Measurements from ENCODE around the gene SETD4.

SETD4 gene

GRCh38 chr21:36010801-36011200 is 49.5 kb downstream of the SETD4 start:
- no peak for DNase-seq (ENCODE audit: low read depth in 2 of 2, low spot score in 1 of 2)

- DNase-seq (ENCODE audit: low read depth in 2 of 2, low spot score in 1 of 2): no peak
These were observed 51.8 kb downstream of the SETD4 start for GRCh38 chr21:36008505-36008904.

- DNase-seq (ENCODE audit: low read depth in 2 of 2, low spot score in 1 of 2): no peak
These were observed 54.4 kb downstream of the SETD4 start for GRCh38 chr21:36005879-36006400.

DNA sequence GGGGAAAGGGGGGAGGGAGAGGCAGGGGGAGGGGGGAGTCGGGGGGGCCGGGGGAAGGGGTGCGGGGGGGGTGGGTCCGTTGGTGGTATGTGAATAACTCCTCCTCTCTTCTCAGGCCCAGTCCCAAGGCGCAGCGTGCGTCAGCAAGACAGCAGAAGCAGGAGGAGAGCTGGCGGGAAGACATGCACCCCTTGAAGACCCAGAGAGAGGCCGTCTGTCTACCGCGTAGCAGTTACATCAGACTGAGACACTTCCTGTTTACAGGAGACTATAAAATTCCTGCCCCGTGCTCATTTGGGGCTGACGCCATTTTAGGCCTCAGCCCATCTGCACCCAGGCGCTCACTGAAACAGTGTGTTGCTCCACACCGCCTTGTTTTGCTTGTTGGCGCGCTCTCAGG is 55.3 kb downstream of the SETD4 start:
- no peak for DNase-seq (ENCODE audit: low read depth in 2 of 2, low spot score in 1 of 2)

GRCh38 chr21:36004441-36004840 is 55.9 kb downstream of the SETD4 start:
- DNase-seq (ENCODE audit: low read depth in 2 of 2, low spot score in 1 of 2): no peak

- no peak for DNase-seq (ENCODE audit: low read depth in 2 of 2, low spot score in 1 of 2)
These were observed 56.5 kb downstream of the SETD4 start for GRCh38 chr21:36003776-36004175.

GRCh38 chr21:35996217-35996616 is 64.1 kb downstream of the SETD4 start:
- DNase-seq (ENCODE audit: low read depth in 2 of 2, low spot score in 1 of 2): no peak

GRCh38 chr21:35995522-35996088 is 64.7 kb downstream of the SETD4 start:
- DNase-seq (ENCODE audit: low read depth in 2 of 2, low spot score in 1 of 2): no peak

DNA sequence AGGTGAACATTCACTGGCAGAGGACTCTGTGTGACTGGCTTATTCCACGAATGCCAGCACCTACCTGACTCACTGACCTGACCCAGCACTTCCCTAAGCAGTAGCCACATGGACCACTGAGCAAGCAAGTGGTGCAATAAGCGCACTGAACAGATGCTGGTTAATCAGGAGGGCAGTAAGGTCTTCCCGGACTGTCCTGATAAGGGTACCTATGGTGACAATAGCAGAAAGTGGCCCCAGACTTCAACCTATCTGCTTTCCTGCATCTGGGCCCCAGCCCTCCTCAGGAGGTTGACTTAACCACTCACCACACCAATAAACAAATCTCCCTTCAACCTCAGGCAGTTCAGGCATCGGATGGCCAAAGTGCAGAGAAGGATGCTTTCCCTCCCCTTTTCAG is 65.7 kb downstream of the SETD4 start:
- DNase-seq (ENCODE audit: low read depth in 2 of 2, low spot score in 1 of 2): no peak

DNA sequence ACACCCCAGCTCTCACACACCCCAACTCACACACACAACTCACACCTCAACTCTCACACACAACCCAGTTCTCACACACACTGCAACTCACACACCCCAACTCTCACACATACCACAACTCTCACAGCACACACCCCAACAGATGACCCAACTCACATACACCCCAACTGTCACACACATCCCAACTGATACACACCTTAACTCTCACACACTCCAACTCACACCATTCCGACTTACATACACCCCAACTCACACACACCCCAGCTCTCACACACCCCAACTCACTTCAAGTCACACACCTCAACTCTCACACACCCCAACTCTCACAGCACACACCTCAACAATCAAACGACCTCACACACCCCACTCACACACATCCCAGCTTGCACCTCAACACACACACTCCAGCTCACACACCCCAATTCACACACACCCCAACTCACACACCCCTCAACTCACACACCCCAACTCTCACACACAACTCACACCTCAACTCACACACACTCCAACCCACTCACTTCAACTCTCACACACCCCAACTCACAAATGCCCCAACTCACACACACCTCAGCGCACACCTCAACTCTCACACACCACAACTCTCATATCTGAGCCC is 66.3 kb downstream of the SETD4 start:
- no peak for DNase-seq (ENCODE audit: low read depth in 2 of 2, low spot score in 1 of 2)

- no peak for DNase-seq (ENCODE audit: low read depth in 2 of 2, low spot score in 1 of 2)
These were observed 69.2 kb downstream of the SETD4 start for GRCh38 chr21:35991131-35991530.

DNA sequence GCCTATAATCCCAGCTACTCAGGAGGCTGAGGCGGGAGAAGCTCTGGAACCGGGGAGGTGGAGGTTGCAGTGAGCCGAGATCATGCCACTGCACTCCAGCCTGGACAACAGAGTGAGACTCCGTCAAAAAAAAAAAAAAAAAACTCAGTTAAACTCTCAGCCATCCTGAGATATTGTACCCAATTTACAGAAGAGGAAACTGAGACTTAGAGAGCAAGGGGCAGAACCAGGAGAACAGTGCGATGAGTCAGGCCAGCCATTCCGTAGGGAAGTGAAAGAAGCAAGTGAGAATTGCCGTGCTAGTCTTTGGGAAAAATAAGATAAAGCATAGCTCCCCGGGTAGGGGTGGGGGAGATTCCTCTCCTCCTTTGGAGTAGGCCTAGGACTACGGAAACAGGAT is 69.7 kb downstream of the SETD4 start:
- no peak for DNase-seq (ENCODE audit: low read depth in 2 of 2, low spot score in 1 of 2)

- DNase-seq (ENCODE audit: low read depth in 2 of 2, low spot score in 1 of 2): no peak
These were observed 71.1 kb downstream of the SETD4 start for GRCh38 chr21:35989138-35989735.

DNA sequence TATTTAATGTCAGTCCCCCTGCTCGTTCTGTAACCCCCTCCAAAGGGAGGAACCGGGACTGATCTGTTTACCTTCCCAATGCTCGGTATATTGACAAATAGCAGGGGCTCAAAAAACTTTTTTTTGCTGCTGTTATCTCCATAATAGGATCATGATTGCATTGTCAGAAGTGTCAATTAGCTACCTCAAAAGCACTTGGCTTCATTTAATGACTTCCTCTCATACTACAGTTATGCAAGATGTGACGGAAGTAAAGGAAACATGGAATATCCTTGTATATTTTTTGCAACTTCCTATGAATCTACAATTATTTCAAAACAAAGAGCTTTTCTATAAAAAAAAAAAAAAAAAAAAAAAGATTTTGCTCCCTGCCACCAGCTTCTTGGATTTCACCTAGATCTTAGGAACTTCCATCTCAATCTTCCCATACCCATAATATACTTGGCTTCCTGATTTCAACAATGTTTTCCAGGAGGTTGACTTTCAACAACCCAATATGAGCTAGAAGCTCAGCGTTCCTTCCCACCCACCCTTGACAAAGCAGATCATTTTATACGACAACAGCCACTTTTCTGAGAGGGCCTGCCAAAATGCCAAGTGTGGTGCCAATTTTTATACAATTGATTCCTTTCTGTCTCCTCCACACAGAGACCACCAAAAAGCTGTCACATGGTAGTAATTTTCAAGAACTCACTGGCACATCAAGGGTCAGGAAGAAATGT is 71.7 kb downstream of the SETD4 start:
- DNase-seq (ENCODE audit: low read depth in 2 of 2, low spot score in 1 of 2): no peak

DNA sequence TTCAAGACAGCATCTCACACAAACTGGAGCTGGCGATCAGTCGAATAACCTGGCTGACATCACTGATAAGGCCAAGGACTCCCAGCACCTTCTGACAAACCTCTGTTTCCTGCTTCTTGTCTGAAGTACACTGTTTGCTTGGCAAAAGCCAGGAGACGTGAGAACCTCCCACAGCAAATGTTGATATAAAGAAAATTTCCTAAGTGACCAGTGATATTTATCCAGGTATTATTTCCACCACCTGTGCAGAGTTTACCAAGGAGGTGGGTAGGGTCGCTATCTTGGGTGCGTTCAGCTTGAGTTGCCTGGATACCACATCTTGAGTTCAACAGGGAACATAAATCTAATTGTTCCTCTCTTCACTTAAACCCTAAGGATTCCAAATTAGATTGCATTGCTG is 72.9 kb downstream of the SETD4 start:
- DNase-seq (ENCODE audit: low read depth in 2 of 2, low spot score in 1 of 2): no peak

- DNase-seq (ENCODE audit: low read depth in 2 of 2, low spot score in 1 of 2): no peak
These were observed 75.5 kb downstream of the SETD4 start for GRCh38 chr21:35984654-35985361.

Measured in stimulated activated CD8-positive, alpha-beta memory T cell treated with anti-CD3 and anti-CD28 coated beads, Interleukin-4, amount 100 ng/mL, for 1 hour (primary cell).